Keratinocyte (primary cell): ENCODE measurements around the gene MGAT4A.

Source experiments
- CTCF ChIP-seq, 3 experiments: IDR thresholded peaks in 1 of 3; conservative IDR thresholded peaks in 1 of 3; optimal IDR thresholded peaks in 1 of 3; 2 replicates in 2 of 3; 3 replicates in 1 of 3; pipeline versions ENCODE3 to v1.5.1; 2011; ENCODE audit warnings: low read length in 3 of 3, mild to moderate bottlenecking in 3 of 3, moderate library complexity in 2 of 3, control low read depth in 1 of 3, inconsistent platforms in 1 of 3; ENCODE audit not compliant: insufficient read depth in 2 of 3; ENCODE audit errors: extremely low read depth in 1 of 3
- EZH2 ChIP-seq: IDR thresholded peaks from one replicate; pipeline ENCODE4 v1.6.1; 2012; ENCODE audit warnings: inconsistent platforms, mild to moderate bottlenecking, low read length, moderate library complexity

GRCh38 chr2:98778741-98779483 is 48.0 kb upstream of the MGAT4A start:
- no peak for TF ChIP-seq EZH2
- no peak for TF ChIP-seq CTCF (optimal IDR thresholded peaks at IDR 0.05 in 1 of 3, IDR thresholded peaks at IDR 0.05 in 1 of 3, conservative IDR thresholded peaks at IDR 0.05 in 1 of 3; ENCODE audit: extremely low read depth in 1 of 3, insufficient read depth in 2 of 3, low read length in 3 of 3)
